Measurements from ENCODE around the gene GH2. TPM values are rescaled to one million over a fixed set of nuclear protein-coding genes. Genes with fewer than 3 reads are reported as not detected.
A peak's percentile ranks its signal among the peaks of the same experiment; 100 is the strongest.

GH2 gene
- total RNA-seq: not detected
- polyA plus RNA-seq: not detected
- long read RNA-seq, donor 1: 0 reads
- long read RNA-seq, donor 2: 0 reads
- long read RNA-seq, donor 3: 0 reads

DNA sequence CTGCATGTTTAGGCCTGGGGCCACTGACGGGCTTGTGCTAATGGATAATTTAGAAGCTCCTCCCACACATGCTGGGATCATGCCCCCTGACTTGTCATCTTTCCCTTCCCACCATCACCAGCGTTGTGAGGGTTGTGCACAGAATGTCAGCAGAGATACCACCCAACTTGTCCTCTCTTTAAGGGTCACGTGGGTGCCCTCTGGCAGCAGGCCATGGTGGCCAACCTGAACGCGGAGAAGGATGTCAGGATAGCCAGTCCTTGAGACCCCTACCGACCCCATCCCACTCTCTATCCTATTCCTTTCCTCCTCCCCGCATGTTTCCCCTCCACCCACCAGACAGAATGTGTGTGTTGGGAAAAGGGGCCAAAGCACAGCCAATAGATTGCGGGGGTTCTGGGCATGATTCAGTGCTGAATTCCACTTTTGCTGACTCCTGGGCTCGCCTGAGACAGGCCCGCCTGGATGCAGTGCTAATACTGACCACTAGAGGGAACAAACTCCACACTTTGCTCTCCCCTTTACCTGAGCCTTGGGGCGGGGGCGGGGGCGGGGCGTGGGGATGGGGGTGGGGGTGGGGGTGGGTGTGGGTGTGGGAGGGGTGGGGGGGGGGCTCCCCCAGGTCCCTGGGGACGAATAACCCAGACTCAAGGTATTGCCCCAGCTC is at the start of gene GH2:
Gene GH2, minus strand, starts transcription at position 10 of the 667 bp plus-strand sequence. CDS start 143 bp downstream, outside the sequence.
- Histone ChIP-seq H3K9me3 (no peaks in the 10 kb centered on the region), H3K27me3 (peaks cover 0 to 3% (median 0%) of the 10 kb centered on the region in 7 donors), H3K27ac (no peak within 1 kb of the TSS), H3K36me3 (no peaks in the 10 kb centered on the region), H3K4me1 (peaks cover 0 to 7% (median 0%) of the 10 kb centered on the region in 9 donors), H3K4me3 (no peak within 1 kb of the TSS)
- peak in 1 of 2 donors; percentile 24 for DNase-seq
- peak in 8 of 9 donors; percentile 31 to 59 (median 53) for TF ChIP-seq CTCF (IDR thresholded peaks at IDR 0.05)
- WGBS, 2 donors: 34% methylated on average over 14 to 15 of the region's 15 CpGs
- intact Hi-C loops (cut with DNase I): no loop called here
- ATAC-seq: peak in 5 of 8 donors; percentile 63 to 78 (median 67)

DNA sequence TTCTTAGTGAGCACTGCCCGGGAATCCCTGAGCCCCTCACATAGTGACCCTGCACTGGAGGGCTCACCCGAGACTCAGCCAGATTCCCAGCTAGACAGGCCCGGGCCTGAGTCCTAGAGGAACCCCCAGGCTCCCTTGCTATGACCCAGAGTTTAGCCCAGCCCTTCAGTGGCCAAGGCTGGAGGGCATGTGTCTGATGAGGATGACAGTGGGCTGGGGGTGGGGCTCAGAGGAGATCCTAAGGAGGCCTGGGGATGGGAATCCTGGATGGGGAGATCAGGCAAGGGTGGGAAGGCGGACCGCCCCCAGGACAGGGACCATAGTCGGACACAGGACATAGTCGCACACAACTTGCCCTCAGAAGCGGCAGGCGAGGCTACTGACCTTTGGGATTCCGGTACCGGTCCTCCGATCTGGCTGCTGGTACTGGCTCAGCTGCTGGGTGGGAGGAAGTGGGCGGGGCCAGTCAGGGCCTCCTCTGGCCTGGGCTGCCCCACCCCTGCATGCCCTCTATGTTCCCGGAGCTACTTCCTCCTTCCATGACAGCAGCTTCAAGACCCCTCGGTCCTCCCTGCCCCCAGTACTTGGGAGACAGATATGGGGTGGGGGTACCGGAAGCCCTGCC is 49.3 kb upstream of the GH2 start:
- H3K27me3 ChIP-seq: peaks cover 0 to 2% (median 0%) of the 10 kb centered on the region in 7 donors
- intact Hi-C loops (cut with DNase I): loop anchor here in 4 of 10 donors (5.0 kb wide), 2 partner anchors 51 to 56 kb away; no protein-coding TSS in a partner anchor

DNA sequence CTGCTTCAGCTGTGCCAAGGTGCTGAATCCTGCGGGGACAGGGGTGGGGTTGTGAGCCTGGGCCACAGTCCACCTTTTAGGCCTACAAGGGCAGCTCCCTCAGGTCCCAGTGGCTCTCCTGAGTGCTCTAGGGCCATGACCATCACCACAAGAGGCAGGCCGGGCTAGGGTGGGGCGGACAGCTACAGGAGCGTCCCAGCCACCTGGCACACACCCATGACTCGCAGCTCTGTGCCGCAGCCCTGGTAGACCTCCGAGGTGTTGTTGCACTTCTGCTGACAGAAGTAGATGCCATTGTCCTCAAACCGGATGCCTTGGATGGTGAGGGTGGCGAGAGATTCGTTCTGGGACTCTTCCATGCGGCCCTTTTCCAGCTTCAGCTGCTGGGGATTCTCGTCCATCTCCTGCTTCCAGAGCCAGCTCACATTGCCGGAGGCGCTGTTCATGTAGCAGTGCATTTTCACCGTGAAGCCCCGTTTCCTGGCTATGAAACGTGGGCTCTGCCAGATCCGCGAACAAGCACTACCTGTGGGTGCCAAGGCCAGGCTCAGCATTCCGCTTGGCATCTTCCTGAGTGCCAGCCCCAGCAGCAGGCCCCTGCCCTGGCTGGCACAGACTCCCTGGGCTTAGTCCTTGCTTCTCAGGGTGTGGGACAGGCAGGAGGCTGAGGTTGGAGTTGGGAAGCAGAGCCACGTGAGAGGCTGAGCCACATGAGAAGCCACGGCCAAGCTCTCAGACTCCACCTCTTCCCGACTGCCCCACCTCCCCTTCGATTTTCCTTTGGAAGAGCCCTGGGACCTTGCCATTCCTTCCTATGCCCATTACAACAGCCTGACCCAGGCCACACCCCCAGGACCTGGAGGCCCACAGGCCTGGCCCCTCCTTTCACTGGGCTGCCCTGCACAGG is 48.4 kb upstream of the GH2 start:
- peak overlapping the region in 8 of 10 donors; percentile 65 to 88 (median 78) for H3K27ac ChIP-seq
- no peak for TF ChIP-seq CTCF (IDR thresholded peaks at IDR 0.05)
- peak in 7 of 8 donors; percentile 25 to 64 (median 54) for ATAC-seq
- H3K9me3 ChIP-seq: no peaks in the 10 kb centered on the region
- intact Hi-C loops (cut with DNase I): loop anchor here in 4 of 10 donors (5.0 kb wide), 2 partner anchors 52 to 57 kb away; no protein-coding TSS in a partner anchor
- WGBS, 2 donors: 86 to 90% methylated on average over 24 of the region's 24 CpGs
- peak overlapping the region in 3 of 10 donors; percentile 43 to 48 (median 44) for H3K4me3 ChIP-seq
- peaks cover 0 to 30% (median 24%) of the 10 kb centered on the region in 9 donors for H3K4me1 ChIP-seq
- H3K27me3 ChIP-seq: peaks cover 0 to 2% (median 0%) of the 10 kb centered on the region in 7 donors
- peaks cover 0 to 12% (median 0%) of the 10 kb centered on the region in 9 donors for H3K36me3 ChIP-seq
- peak in 1 of 2 donors; percentile 29 for DNase-seq

More for the DNA sequence above, 49.3 kb upstream of the GH2 start:
- Histone ChIP-seq H3K36me3 (peaks cover 0 to 12% (median 0%) of the 10 kb centered on the region in 9 donors), H3K9me3 (no peaks in the 10 kb centered on the region), H3K4me1 (peaks cover 0 to 30% (median 24%) of the 10 kb centered on the region in 9 donors), H3K27ac (peak overlapping the region; percentile 65 to 88 (median 76)), H3K4me3 (peak overlapping the region in 9 of 10 donors; percentile 13 to 48 (median 39))
- TF ChIP-seq CTCF (IDR thresholded peaks at IDR 0.05): no peak
- DNase-seq: peak; percentile 77 to 84
- peak; percentile 85 to 96 (median 89) for ATAC-seq
- 51 to 58% methylated on average over 16 of the region's 16 CpGs for WGBS, 2 donors

Measured in heart right ventricle (tissue), 16 donors.